Stimulated activated CD8-positive, alpha-beta memory T cell treated with anti-CD3 and anti-CD28 coated beads, Interleukin-4, amount 100 ng/mL, for 24 hours (primary cell): ENCODE data around the gene PABPN1.
"Not testable (repeated sequence)": the region's sequence is repeated elsewhere in the genome, so short reads cannot be mapped to it uniquely, and the experiment has no call there.

Experiments
- DNase-seq: peaks from one replicate; pipeline ENCODE4 v3.0.0-alpha.2; 2020; ENCODE audit warnings: low read depth

The PABPN1 gene

GRCh38 chr14:23320584-23321571 is at the start of gene PABPN1:
Gene PABPN1 (plus strand): TSS chr14:23321457. CDS start chr14:23321470, 13 bp downstream.
- peak; percentile 93 for DNase-seq

- no peak for DNase-seq
Observed at GRCh38 chr14:23275412-23275811, 45.8 kb upstream of the PABPN1 start.

GRCh38 chr14:23277189-23277588 is 44.1 kb upstream of the PABPN1 start:
- no peak for DNase-seq

- not testable (repeated sequence) for DNase-seq
Observed at GRCh38 chr14:23277928-23278327, 43.3 kb upstream of the PABPN1 start.

GRCh38 chr14:23281247-23281646 is 40.0 kb upstream of the PABPN1 start:
- no peak for DNase-seq

- DNase-seq = no peak
Observed at GRCh38 chr14:23284654-23285529, 36.4 kb upstream of the PABPN1 start.

- no peak for DNase-seq
Observed at GRCh38 chr14:23285530-23286019, 35.7 kb upstream of the PABPN1 start.

- DNase-seq = peak; percentile 99
Observed at GRCh38 chr14:23286020-23286901, 35.0 kb upstream of the PABPN1 start, which contains the start of gene HOMEZ. Gene HOMEZ (minus strand): TSS chr14:23286132. CDS start chr14:23285952, 180 bp downstream.

GRCh38 chr14:23286902-23287479 is 34.3 kb upstream of the PABPN1 start:
- DNase-seq = no peak

- DNase-seq = no peak
Observed at GRCh38 chr14:23294734-23295561, 26.3 kb upstream of the PABPN1 start.

GRCh38 chr14:23296012-23296777 is 25.1 kb upstream of the PABPN1 start:
- DNase-seq = no peak

- no peak for DNase-seq
Observed at GRCh38 chr14:23297096-23297495, 24.2 kb upstream of the PABPN1 start.

- DNase-seq = no peak
Observed at GRCh38 chr14:23297611-23298277, 23.5 kb upstream of the PABPN1 start.

- no peak for DNase-seq
Observed at GRCh38 chr14:23299211-23299957, 21.9 kb upstream of the PABPN1 start.

- no peak for DNase-seq
Observed at GRCh38 chr14:23299986-23300686, 21.1 kb upstream of the PABPN1 start.

- DNase-seq = no peak
Observed at GRCh38 chr14:23300687-23301223, 20.5 kb upstream of the PABPN1 start.
